ENCODE data around the gene ACP3.

Gene ACP3

DNA sequence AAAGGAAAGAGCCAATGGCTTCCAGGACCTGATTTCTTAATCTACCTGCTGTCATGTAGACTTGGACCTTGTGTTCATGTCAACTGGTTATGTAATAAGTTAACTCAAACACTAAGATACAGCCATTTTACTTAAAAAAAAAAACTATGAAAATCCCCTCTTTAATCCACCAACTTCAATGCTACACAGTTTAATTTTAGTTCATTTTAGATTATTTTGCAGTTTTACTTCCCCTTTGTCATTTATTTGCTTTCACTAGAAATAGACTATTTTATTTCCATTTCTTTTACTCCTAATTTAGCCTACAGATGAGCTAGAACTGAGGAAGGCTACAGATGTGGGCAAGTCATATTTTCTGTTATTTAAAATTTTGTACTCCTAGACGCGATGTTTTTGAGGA lies 89.4 kb downstream of the ACP3 start:
- in situ Hi-C loops (cut with HindIII; ENCODE audit: low pct_ligation_motif_present, low sequenced_read_pairs) = no loop called here

DNA sequence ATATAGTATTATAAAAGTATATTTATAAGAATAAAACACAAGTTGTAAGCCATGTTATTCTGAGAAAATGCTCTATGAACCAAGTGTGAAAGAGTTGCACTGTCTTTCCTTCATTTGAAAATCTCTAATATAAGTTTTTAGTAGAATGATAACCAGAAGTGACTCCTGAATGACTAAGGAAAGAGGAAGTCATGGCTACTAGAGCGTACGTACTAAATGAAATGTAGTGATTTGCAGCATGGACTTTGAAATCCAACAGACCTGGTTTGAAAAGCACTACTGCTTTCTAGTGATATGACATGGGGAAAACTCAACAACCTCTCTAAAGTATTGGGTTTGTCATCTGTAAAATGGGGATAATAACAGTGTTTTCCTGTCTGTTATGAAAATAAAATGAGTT lies 89.8 kb downstream of the ACP3 start:
- Histone ChIP-seq H3K27ac (no peak overlapping the region), H3K36me3 (replicated peaks) (no peaks in the 10 kb centered on the region), H3K27me3 (replicated peaks) (no peaks in the 10 kb centered on the region), H3K4me3 (ENCODE audit: low read depth, low read length) (no peak overlapping the region)
- DNase-seq = no peak
- in situ Hi-C loops (cut with HindIII; ENCODE audit: low pct_ligation_motif_present, low sequenced_read_pairs) = no loop called here
- TF ChIP-seq, protein P1, sequence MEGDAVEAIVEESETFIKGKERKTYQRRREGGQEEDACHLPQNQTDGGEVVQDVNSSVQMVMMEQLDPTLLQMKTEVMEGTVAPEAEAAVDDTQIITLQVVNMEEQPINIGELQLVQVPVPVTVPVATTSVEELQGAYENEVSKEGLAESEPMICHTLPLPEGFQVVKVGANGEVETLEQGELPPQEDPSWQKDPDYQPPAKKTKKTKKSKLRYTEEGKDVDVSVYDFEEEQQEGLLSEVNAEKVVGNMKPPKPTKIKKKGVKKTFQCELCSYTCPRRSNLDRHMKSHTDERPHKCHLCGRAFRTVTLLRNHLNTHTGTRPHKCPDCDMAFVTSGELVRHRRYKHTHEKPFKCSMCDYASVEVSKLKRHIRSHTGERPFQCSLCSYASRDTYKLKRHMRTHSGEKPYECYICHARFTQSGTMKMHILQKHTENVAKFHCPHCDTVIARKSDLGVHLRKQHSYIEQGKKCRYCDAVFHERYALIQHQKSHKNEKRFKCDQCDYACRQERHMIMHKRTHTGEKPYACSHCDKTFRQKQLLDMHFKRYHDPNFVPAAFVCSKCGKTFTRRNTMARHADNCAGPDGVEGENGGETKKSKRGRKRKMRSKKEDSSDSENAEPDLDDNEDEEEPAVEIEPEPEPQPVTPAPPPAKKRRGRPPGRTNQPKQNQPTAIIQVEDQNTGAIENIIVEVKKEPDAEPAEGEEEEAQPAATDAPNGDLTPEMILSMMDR (IDR thresholded peaks at IDR 0.05; ENCODE audit: low read depth, low read length, missing control alignments) = no peak

More for the DNA sequence above, 89.4 kb downstream of the ACP3 start:
- TF ChIP-seq, protein P1 (IDR thresholded peaks at IDR 0.05; ENCODE audit: low read depth, low read length, missing control alignments) = no peak
- Histone ChIP-seq H3K36me3 (replicated peaks) (no peaks in the 10 kb centered on the region), H3K27ac (no peak overlapping the region), H3K27me3 (replicated peaks) (no peaks in the 10 kb centered on the region), H3K4me3 (ENCODE audit: low read depth, low read length) (no peak overlapping the region)
- DNase-seq = no peak

All from brain microvascular endothelial cell (primary cell).